ENCODE measurements around the gene ANKRD30B.
"Not testable (repeated sequence)": the region's sequence is repeated elsewhere in the genome, so short reads cannot be mapped to it uniquely, and the experiment has no call there.

ANKRD30B gene, protein sequence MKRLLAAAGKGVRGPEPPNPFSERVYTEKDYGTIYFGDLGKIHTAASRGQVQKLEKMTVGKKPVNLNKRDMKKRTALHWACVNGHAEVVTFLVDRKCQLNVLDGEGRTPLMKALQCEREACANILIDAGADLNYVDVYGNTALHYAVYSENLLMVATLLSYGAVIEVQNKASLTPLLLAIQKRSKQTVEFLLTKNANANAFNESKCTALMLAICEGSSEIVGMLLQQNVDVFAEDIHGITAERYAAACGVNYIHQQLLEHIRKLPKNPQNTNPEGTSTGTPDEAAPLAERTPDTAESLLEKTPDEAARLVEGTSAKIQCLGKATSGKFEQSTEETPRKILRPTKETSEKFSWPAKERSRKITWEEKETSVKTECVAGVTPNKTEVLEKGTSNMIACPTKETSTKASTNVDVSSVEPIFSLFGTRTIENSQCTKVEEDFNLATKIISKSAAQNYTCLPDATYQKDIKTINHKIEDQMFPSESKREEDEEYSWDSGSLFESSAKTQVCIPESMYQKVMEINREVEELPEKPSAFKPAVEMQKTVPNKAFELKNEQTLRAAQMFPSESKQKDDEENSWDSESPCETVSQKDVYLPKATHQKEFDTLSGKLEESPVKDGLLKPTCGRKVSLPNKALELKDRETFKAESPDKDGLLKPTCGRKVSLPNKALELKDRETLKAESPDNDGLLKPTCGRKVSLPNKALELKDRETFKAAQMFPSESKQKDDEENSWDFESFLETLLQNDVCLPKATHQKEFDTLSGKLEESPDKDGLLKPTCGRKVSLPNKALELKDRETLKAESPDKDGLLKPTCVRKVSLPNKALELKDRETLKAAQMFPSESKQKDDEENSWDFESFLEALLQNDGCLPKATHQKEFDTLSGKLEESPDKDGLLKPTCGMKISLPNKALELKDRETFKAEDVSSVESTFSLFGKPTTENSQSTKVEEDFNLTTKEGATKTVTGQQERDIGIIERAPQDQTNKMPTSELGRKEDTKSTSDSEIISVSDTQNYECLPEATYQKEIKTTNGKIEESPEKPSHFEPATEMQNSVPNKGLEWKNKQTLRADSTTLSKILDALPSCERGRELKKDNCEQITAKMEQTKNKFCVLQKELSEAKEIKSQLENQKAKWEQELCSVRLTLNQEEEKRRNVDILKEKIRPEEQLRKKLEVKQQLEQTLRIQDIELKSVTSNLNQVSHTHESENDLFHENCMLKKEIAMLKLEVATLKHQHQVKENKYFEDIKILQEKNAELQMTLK (N-terminal part only)

GRCh38 chr18:14747513-14748474, at the start of gene ANKRD30B:
ANKRD30B (plus strand) TSS chr18:14748172; CDS start chr18:14748420, 248 bp downstream.
- in situ Hi-C loops (cut with HindIII; ENCODE audit: low sequenced_read_pairs): no loop called here

DNA sequence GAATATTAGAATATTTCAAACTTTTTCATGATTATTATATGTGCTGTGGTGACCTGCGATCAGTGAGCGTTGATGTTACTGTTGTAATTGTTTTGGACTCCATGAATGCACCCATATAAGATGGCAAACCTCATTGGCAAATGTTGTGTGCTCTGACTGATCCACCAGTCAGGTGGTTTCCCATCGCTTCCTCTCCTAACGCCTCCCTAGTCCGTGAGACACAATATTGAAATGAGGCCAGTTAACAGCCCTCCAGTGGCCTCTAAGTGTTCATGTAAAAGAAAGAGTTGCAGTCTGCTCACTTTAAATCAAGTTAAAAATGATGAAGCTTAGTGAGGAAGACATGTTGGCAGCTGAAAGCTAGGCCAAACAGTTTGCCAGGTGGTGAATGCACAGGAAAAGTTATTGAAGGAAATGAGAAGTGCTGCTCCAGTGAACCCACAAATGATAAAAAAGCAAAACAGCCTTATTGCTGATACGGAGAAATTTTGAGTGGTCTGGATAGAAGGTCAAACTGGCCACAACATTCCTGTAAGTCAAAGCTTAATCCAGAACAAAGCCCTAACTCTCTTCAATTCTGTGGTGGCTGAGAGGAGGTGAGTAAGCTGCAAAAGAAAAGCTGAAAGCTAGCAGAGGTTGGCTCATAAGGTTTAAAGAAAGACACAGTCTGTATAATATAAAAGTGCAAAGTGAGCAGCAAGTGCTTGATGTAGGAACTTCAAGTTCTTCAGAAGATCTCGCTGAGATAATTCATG, 46.5 kb upstream of the ANKRD30B start:
- in situ Hi-C loops (cut with HindIII; ENCODE audit: low sequenced_read_pairs): not testable (repeated sequence)

GRCh38 chr18:14709761-14710160, 38.2 kb upstream of the ANKRD30B start:
- in situ Hi-C loops (cut with HindIII; ENCODE audit: low sequenced_read_pairs): not testable (repeated sequence)

DNA sequence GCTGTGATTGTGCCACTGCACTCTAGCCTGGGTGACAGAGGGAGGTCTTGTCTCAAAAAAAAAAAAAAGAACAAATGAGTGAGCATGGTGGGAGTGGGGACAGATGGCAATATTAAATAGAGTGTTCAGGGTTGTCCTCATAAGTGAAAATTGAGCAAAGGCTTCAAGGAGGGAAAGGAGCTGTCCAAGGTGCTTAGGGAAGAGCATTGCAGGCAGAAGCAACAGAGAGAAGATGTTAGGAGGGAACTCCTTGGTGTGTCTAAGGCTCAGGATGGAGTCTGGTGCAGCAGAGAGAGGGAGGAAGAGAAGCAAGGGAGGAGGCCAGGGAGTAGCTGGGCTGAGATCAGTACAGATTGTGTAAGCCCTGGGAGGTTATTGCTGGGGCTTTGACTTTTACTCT, 26.4 kb upstream of the ANKRD30B start:
- in situ Hi-C loops (cut with HindIII; ENCODE audit: low sequenced_read_pairs): not testable (repeated sequence)

GRCh38 chr18:14739056-14739455, 8.9 kb upstream of the ANKRD30B start:
- in situ Hi-C loops (cut with HindIII; ENCODE audit: low sequenced_read_pairs): not testable (repeated sequence)

- in situ Hi-C loops (cut with HindIII; ENCODE audit: low sequenced_read_pairs): no loop called here
Measured at GRCh38 chr18:14746897-14747296, 1.1 kb upstream of the ANKRD30B start.

DNA sequence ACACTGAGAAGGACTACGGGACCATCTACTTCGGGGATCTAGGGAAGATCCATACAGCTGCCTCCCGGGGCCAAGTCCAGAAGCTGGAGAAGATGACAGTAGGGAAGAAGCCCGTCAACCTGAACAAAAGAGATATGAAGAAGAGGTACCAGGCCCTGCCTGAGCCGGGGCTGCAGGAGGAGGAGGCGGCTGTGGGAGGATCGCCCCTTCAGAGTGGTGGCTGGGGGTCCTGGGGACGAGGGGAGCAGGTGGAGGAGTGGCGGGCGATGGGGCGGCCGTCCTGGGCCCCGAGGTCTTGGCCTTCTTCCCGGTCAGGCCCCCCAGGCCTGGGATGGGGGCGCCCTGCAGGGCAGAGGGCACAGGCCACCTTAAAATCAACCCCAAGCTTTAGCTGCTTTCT, 524 bp downstream of the ANKRD30B start:
- in situ Hi-C loops (cut with HindIII; ENCODE audit: low sequenced_read_pairs): no loop called here

DNA sequence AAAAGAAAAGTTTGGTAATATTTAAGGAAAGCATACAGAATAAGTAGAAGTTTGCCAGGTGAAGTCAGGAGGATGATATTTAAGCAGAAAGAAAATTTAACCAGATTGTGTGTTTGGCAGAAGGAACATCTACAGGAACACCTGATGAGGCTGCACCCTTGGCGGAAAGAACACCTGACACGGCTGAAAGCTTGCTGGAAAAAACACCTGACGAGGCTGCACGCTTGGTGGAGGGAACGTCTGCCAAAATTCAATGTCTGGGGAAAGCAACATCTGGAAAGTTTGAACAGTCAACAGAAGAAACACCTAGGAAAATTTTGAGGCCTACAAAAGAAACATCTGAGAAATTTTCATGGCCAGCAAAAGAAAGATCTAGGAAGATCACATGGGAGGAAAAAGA, 15.6 kb downstream of the ANKRD30B start:
- in situ Hi-C loops (cut with HindIII; ENCODE audit: low sequenced_read_pairs): not testable (repeated sequence)

DNA sequence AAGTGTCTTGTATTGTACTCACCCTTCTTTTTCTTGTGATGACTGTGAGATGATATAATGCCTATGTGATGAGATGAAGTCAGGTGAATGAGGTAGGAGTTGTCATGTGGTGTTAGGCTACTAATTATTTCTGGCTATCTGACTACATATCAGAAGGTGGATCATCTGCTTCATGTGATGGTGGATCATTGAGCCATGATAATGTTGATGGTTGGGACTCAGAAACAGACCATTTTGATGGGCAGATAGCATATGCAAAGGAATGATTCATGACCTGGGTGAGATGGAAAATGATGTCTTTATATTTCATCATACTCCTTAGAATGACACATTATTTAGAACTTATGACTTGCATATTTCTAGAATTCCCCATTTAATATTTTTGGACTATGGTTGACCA, 19.5 kb downstream of the ANKRD30B start:
- in situ Hi-C loops (cut with HindIII; ENCODE audit: low sequenced_read_pairs): no loop called here

GRCh38 chr18:14768241-14768640, 20.3 kb downstream of the ANKRD30B start:
- in situ Hi-C loops (cut with HindIII; ENCODE audit: low sequenced_read_pairs): no loop called here

GRCh38 chr18:14769381-14769780, 21.4 kb downstream of the ANKRD30B start:
- in situ Hi-C loops (cut with HindIII; ENCODE audit: low sequenced_read_pairs): no loop called here

- in situ Hi-C loops (cut with HindIII; ENCODE audit: low sequenced_read_pairs): no loop called here
Measured at GRCh38 chr18:14776801-14777200, 28.8 kb downstream of the ANKRD30B start.

DNA sequence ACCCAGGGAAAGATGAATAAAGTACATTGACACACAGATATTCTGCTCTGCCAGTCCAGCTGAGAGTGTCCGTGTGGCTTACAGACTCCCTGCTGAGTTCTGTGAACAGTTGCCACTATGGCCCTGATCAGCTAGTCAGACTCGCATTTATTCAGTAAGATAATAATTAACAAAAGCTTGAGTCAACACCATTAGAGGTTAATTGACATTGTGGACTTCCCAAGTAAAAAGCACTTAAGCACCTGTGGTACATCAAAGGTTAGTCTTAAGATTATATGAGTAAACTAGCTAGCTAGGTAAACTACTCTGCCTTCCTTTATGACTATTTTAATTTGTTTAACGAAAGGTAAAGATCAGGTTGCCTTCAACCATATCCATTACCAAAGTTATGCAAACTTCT, 33.7 kb downstream of the ANKRD30B start:
- in situ Hi-C loops (cut with HindIII; ENCODE audit: low sequenced_read_pairs): no loop called here

- in situ Hi-C loops (cut with HindIII; ENCODE audit: low sequenced_read_pairs): no loop called here
Measured at GRCh38 chr18:14784133-14784532, 36.2 kb downstream of the ANKRD30B start.

GRCh38 chr18:14796876-14797275, 48.9 kb downstream of the ANKRD30B start:
- in situ Hi-C loops (cut with HindIII; ENCODE audit: low sequenced_read_pairs): not testable (repeated sequence)

GRCh38 chr18:14797969-14798764, 50.2 kb downstream of the ANKRD30B start:
- in situ Hi-C loops (cut with HindIII; ENCODE audit: low sequenced_read_pairs): not testable (repeated sequence)

- in situ Hi-C loops (cut with HindIII; ENCODE audit: low sequenced_read_pairs): not testable (repeated sequence)
Measured at GRCh38 chr18:14811081-14811480, 63.1 kb downstream of the ANKRD30B start.

DNA sequence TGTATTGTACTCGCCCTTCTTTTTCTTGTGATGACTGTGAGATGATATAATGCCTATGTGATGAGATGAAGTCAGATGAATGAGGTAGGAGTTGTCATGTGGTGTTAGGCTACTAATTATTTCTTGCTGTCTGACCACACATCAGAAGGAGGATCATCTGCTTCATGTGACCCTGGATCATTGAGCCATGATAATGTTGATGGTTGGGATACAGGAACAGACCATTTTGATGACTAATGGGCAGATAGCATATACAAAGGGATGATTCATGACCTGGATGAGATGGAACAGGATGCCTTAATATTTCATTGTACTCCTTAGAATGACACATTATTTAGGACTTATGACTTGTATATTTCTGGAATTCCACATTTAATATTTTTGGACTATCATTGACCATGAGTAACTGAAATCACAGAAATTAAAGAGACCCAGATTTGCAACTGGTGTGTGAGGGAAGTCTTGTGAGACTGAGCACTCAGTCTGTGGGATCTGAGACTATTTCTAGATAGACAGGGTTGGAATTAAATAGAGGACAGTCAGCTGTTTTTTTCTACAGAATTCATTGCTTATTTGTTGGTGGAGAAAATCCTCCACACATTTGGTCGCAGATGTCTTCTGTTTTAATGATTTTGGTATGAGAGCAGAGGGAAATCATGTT, 79.1 kb downstream of the ANKRD30B start:
- in situ Hi-C loops (cut with HindIII; ENCODE audit: low sequenced_read_pairs): not testable (repeated sequence)

Measured in DLD1 (cell line).